ENCODE measurements around the gene GPER1. TPM values are rescaled to one million over a fixed set of nuclear protein-coding genes. Genes with fewer than 3 reads are reported as not detected.

The GPER1 gene
- total RNA-seq, 1 experiment from 2014 or later = 4.9 TPM

DNA sequence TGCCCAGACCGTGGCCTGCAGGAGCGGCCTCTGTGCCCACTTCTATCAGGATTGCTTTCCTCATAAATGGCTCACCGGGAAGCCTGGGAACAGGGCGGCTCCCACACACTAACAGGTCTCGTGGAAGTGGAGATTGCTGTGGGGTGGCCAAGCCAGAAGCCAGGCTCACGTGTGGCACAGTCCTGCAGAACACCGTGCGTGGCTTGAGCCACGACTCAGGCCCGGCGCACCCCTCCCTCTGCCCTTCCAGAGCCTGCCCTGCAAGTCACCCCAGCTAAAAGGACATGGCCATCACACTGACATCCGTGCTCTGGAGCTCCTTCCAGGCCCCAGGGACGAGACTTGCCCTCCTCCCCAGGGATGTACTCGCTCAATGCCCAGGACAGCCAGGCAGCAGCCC, 7.0 kb downstream of the GPER1 start:
- H3F3A ChIP-seq (ENCODE audit: low read length, unreplicated experiment) = no peaks in the 10 kb centered on the region
- no peak for ATAC-seq
- H3K27me3 ChIP-seq (ENCODE audit: low read length) = no peaks in the 10 kb centered on the region
- H3K9ac ChIP-seq (ENCODE audit: low read length) = no peak overlapping the region
- no peaks in the 10 kb centered on the region for H3K9me2 ChIP-seq (replicated peaks; ENCODE audit: low read length)
- H3K27ac ChIP-seq (ENCODE audit: low read length) = no peak overlapping the region
- no peaks in the 10 kb centered on the region for H4K20me1 ChIP-seq (ENCODE audit: low read length)
- no peak overlapping the region for H3K4me2 ChIP-seq (ENCODE audit: low read length)
- no peak overlapping the region for H2AFZ ChIP-seq (ENCODE audit: low read length)
- ChIA-PET POLR2A (ENCODE audit: unreplicated experiment) (no interaction called here), CTCF (no interaction called here)
- no peaks in the 10 kb centered on the region for H3K4me1 ChIP-seq (ENCODE audit: insufficient read depth, low read length)
- H3K36me3 ChIP-seq (ENCODE audit: low read depth, low read length) = no peaks in the 10 kb centered on the region
- H3K9me3 ChIP-seq (ENCODE audit: low read length) = no peaks in the 10 kb centered on the region
- DNase-seq = no peak
- no TSS peak for BruUV-seq (replicated peaks)
- no peaks in the 10 kb centered on the region; the same call in 1 of the 2 replicates for H3K79me2 ChIP-seq (ENCODE audit: low read length)
- intact Hi-C loops (cut with micrococcal nuclease) = no loop called here
- H3K4me3 ChIP-seq (ENCODE audit: low read length) = no peak overlapping the region
- TF ChIP-seq EZH2phosphoT487 (IDR thresholded peaks at IDR 0.05; ENCODE audit: borderline replicate concordance, low read length) (no peak), EZH2 (IDR thresholded peaks at IDR 0.05; ENCODE audit: low read length, unreplicated experiment) (no peak)
- TF ChIP-seq, protein P1, sequence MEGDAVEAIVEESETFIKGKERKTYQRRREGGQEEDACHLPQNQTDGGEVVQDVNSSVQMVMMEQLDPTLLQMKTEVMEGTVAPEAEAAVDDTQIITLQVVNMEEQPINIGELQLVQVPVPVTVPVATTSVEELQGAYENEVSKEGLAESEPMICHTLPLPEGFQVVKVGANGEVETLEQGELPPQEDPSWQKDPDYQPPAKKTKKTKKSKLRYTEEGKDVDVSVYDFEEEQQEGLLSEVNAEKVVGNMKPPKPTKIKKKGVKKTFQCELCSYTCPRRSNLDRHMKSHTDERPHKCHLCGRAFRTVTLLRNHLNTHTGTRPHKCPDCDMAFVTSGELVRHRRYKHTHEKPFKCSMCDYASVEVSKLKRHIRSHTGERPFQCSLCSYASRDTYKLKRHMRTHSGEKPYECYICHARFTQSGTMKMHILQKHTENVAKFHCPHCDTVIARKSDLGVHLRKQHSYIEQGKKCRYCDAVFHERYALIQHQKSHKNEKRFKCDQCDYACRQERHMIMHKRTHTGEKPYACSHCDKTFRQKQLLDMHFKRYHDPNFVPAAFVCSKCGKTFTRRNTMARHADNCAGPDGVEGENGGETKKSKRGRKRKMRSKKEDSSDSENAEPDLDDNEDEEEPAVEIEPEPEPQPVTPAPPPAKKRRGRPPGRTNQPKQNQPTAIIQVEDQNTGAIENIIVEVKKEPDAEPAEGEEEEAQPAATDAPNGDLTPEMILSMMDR (conservative IDR thresholded peaks at IDR 0.05; ENCODE audit: low read depth, low read length) = no peak

DNA sequence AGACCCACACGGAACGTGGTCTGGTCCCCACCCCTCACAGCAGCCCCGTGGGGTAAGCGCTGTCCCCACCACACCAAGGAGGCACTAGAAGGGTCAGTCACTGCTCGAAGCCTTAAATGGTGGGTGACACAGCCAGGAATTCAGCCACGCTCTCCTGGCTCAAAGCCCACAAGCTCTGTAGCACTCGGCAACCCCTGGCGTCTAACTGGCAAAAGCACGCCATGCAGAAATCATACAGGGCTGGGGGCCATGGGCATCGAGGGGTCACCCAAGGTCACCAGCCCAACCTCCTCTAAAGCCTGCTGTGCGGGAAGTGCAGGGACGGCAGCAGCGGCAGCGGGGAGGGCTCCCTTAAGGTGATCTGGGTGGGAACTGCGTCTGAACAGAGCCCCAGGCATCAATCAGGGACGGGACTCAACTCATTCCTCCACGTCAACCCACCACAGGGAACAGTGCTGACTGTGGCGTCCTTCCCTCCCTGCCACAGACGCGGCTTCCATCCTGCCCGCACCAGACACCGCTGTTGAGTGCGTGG, 7.8 kb downstream of the GPER1 start:
- intact Hi-C loops (cut with micrococcal nuclease) = no loop called here
- TF ChIP-seq, protein P1 (conservative IDR thresholded peaks at IDR 0.05; ENCODE audit: low read depth, low read length) = no peak
- no peak for TF ChIP-seq EZH2phosphoT487 (IDR thresholded peaks at IDR 0.05; ENCODE audit: borderline replicate concordance, low read length)
- DNase-seq = no peak
- CTCF ChIA-PET = no interaction called here
- Histone ChIP-seq H3K36me3 (ENCODE audit: low read depth, low read length) (no peaks in the 10 kb centered on the region), H3K9ac (ENCODE audit: low read length) (no peak overlapping the region), H2AFZ (ENCODE audit: low read length) (no peak overlapping the region), H3K79me2 (ENCODE audit: low read length) (no peaks in the 10 kb centered on the region; the same call in 1 of the 2 replicates), H3K27ac (ENCODE audit: low read length) (no peak overlapping the region), H3K4me2 (ENCODE audit: low read length) (no peak overlapping the region), H3K4me1 (ENCODE audit: insufficient read depth, low read length) (no peaks in the 10 kb centered on the region), H3K9me2 (replicated peaks; ENCODE audit: low read length) (no peaks in the 10 kb centered on the region), H3K27me3 (ENCODE audit: low read length) (no peaks in the 10 kb centered on the region), H4K20me1 (ENCODE audit: low read length) (no peaks in the 10 kb centered on the region), H3K9me3 (ENCODE audit: low read length) (no peaks in the 10 kb centered on the region), H3K4me3 (ENCODE audit: low read length) (no peak overlapping the region), H3F3A (ENCODE audit: low read length, unreplicated experiment) (no peaks in the 10 kb centered on the region)
- no peak for ATAC-seq
- no TSS peak for BruUV-seq (replicated peaks)
- POLR2A ChIA-PET (ENCODE audit: unreplicated experiment) = no interaction called here

DNA sequence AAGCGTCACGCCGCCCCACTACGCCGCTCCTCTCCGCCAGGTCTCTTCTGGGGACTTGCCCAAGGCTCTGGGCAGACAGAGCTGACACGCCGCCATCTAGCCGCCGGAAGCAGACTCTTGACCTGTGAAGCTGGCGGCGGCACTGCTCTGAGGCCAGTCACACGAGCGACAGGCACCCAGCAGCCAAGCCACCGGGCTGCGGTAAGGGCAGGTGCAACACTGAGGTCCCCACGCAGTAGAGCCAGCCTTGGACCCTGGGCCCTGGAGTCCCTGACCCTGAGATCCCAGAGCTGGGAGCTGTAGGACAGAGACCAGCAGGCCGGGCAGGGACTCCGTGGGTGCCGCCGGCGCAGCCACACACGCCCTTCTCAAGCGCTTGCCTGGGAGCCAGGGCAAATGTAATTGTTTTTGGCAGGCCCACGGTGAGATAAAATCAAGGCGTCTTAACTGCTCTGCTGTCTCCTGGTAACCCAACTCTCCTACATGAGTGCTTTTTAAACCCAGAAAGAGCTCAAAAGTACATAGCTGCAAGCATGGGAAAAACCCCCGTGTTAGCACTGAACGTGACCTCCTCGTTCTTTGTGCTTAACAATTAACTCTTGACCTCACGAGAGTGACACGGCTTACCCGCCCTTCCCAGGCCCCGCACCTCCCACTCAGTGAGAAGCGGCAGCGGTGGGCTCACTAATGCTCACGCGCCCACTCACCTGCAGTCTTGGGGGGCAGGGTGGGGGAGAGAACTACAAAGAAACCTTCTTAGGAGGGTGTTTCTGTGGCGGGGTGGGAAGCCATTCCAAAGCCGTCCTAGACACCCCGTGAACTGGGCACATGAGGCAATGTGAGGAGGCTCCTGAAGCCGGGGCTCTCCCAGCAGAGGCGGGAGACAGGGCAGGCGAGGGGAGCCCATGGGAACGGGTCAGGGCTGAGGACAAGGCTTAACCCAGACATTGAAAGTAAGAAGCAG, 8.5 kb downstream of the GPER1 start:
- Histone ChIP-seq H3K9me2 (replicated peaks; ENCODE audit: low read length) (no peaks in the 10 kb centered on the region), H4K20me1 (ENCODE audit: low read length) (no peaks in the 10 kb centered on the region), H3K27ac (ENCODE audit: low read length) (no peak overlapping the region), H3F3A (ENCODE audit: low read length, unreplicated experiment) (no peaks in the 10 kb centered on the region), H3K79me2 (ENCODE audit: low read length) (no peaks in the 10 kb centered on the region; the same call in 1 of the 2 replicates), H2AFZ (ENCODE audit: low read length) (no peak overlapping the region), H3K4me1 (ENCODE audit: insufficient read depth, low read length) (no peaks in the 10 kb centered on the region), H3K4me2 (ENCODE audit: low read length) (no peak overlapping the region), H3K27me3 (ENCODE audit: low read length) (no peaks in the 10 kb centered on the region), H3K9me3 (ENCODE audit: low read length) (no peaks in the 10 kb centered on the region), H3K4me3 (ENCODE audit: low read length) (no peak overlapping the region), H3K36me3 (ENCODE audit: low read depth, low read length) (no peaks in the 10 kb centered on the region), H3K9ac (ENCODE audit: low read length) (no peak overlapping the region)
- CTCF ChIA-PET = interaction anchor here (0.5 kb wide), 1 partner anchor 10 kb away, joined by 6 read pairs; no protein-coding TSS in a partner anchor
- intact Hi-C loops (cut with micrococcal nuclease) = no loop called here
- ATAC-seq = no peak
- no peak for DNase-seq
- POLR2A ChIA-PET (ENCODE audit: unreplicated experiment) = no interaction called here
- no peak for TF ChIP-seq EZH2 (IDR thresholded peaks at IDR 0.05; ENCODE audit: low read length, unreplicated experiment)
- no peak for TF ChIP-seq EZH2phosphoT487 (IDR thresholded peaks at IDR 0.05; ENCODE audit: borderline replicate concordance, low read length)
- TF ChIP-seq, protein P1 (conservative IDR thresholded peaks at IDR 0.05; ENCODE audit: low read depth, low read length) = no peak
- no TSS peak for BruUV-seq (replicated peaks)

All from PC-3 (cell line).